GOT3 (cell line): Measurements from ENCODE around the gene ASB13.

Experiments
- DNase-seq: peaks from one replicate; lab custom pipeline; 2025; ENCODE audit warnings: mixed read lengths; lab: John Stamatoyannopoulos, UW

Gene ASB13

GRCh38 chr10:5647507-5648240 lies 18.7 kb downstream of the ASB13 start:
- no peak for DNase-seq

- no peak for DNase-seq
Observed at GRCh38 chr10:5645944-5646617, 20.3 kb downstream of the ASB13 start.

- no peak for DNase-seq
Observed at GRCh38 chr10:5645375-5645774, 21.0 kb downstream of the ASB13 start.

GRCh38 chr10:5644930-5645329 lies 21.5 kb downstream of the ASB13 start:
- no peak for DNase-seq

- DNase-seq, result no peak
Observed at GRCh38 chr10:5643346-5644067, 22.9 kb downstream of the ASB13 start.

GRCh38 chr10:5641501-5641900 lies 24.9 kb downstream of the ASB13 start:
- DNase-seq, result no peak

GRCh38 chr10:5640501-5640900 lies 25.9 kb downstream of the ASB13 start:
- DNase-seq, result no peak

- DNase-seq, result no peak
Observed at GRCh38 chr10:5640036-5640435, 26.4 kb downstream of the ASB13 start.

- DNase-seq, result no peak
Observed at GRCh38 chr10:5639066-5639465, 27.3 kb downstream of the ASB13 start.

- no peak for DNase-seq
Observed at GRCh38 chr10:5638494-5638893, 27.9 kb downstream of the ASB13 start.

- no peak for DNase-seq
Observed at GRCh38 chr10:5634918-5635317, 31.5 kb downstream of the ASB13 start.

GRCh38 chr10:5633166-5633749 lies 33.1 kb downstream of the ASB13 start:
- no peak for DNase-seq

GRCh38 chr10:5632446-5632845 lies 33.9 kb downstream of the ASB13 start:
- DNase-seq, result no peak

GRCh38 chr10:5631936-5632335 lies 34.5 kb downstream of the ASB13 start:
- no peak for DNase-seq

- no peak for DNase-seq
Observed at GRCh38 chr10:5630112-5630436, 36.3 kb downstream of the ASB13 start.

- peak; percentile 7 for DNase-seq
Observed at GRCh38 chr10:5629303-5630111, 36.9 kb downstream of the ASB13 start.

- DNase-seq, result no peak
Observed at GRCh38 chr10:5628451-5629302, 37.7 kb downstream of the ASB13 start.

GRCh38 chr10:5627486-5628044 lies 38.8 kb downstream of the ASB13 start:
- no peak for DNase-seq

- DNase-seq, result no peak
Observed at GRCh38 chr10:5625992-5626777, 40.2 kb downstream of the ASB13 start.

GRCh38 chr10:5624701-5625100 lies 41.7 kb downstream of the ASB13 start:
- DNase-seq, result no peak
